ENCODE measurements around the gene ADIRF. TPM values are rescaled to one million over a fixed set of nuclear protein-coding genes. Genes with fewer than 3 reads are reported as not detected.
A peak's percentile ranks its signal among the peaks of the same experiment; 100 is the strongest.

Gene ADIRF
- total and polyA plus RNA-seq, 9 of the 15 experiments (the other 6 are each of a cell fraction or from before 2014, with no cell fraction given): 0.08 TPM; not detected in 8

- no peak for DNase-seq (ENCODE audit: extremely low read depth in 1 of 4, low spot score in 3 of 4)
- 21% methylated on average over 5 of the region's 5 CpGs for WGBS (ENCODE audit: insufficient coverage, low coverage, missing lambda C conversion rate)
- Histone ChIP-seq H3K9me3 (replicated peaks; ENCODE audit: control insufficient read depth, insufficient read depth, low read depth, low read length) (no peaks in the 10 kb centered on the region), H3K4me1 (replicated peaks in 1 of 2; ENCODE audit: control insufficient read depth in 2 of 2, insufficient read depth in 2 of 2, low read length in 2 of 2) (peaks cover 6 to 10% of the 10 kb centered on the region in 2 experiments; a peak in 2 of 5 replicates), H3K27ac (ENCODE audit: extremely low read depth, low read depth, low read length) (peak overlapping the region; percentile 41; the same call in 1 of the 3 replicates), H3K4me2 (ENCODE audit: insufficient read depth, low read length) (peak overlapping the region; percentile 58), H3K9me1 (ENCODE audit: control insufficient read depth, insufficient read depth, low read length) (no peaks in the 10 kb centered on the region), H3K4me3 (peak overlapping the region; percentile 11; the same call in 1 of the 2 replicates), H3K27me3 (ENCODE audit: control insufficient read depth in 2 of 2, insufficient read depth in 2 of 2, low read length in 2 of 2) (no peaks in the 10 kb centered on the region), H2AFZ (ENCODE audit: low read depth, low read length) (peak overlapping the region; percentile 85), H4K20me1 (replicated peaks; ENCODE audit: control insufficient read depth, insufficient read depth, low read length) (no peaks in the 10 kb centered on the region), H3K79me2 (ENCODE audit: control insufficient read depth, insufficient read depth, low read length) (no peaks in the 10 kb centered on the region), H3K36me3 (ENCODE audit: control insufficient read depth, insufficient read depth, low read length) (no peaks in the 10 kb centered on the region), H3K9ac (ENCODE audit: insufficient read depth in 1 of 2, low read depth in 2 of 2, low read length in 2 of 2) (peak overlapping the region in 1 of 2 experiments; percentile 25; a peak in 1 of 4 replicates)
- FAIRE-seq: peak; percentile 61
- ChIA-PET CTCF (ENCODE audit: low intra/inter-chr PET ratio) (interaction anchor here (0.5 kb wide), 1 partner anchor 184 kb away, joined by 3 read pairs; no protein-coding TSS in a partner anchor), POLR2A (interaction anchor here (0.8 kb wide), 1 partner anchor 12 kb away, joined by 4 read pairs; no protein-coding TSS in a partner anchor)
- no peak for TF ChIP-seq LARP7 (IDR thresholded peaks at IDR 0.05)
- TF ChIP-seq ETV6 (IDR thresholded peaks at IDR 0.05; ENCODE audit: borderline replicate concordance in 1 of 2, low read depth in 2 of 2, low read length in 1 of 2): no peak
- TF ChIP-seq ETV6 (CRISPR knock-in tag; IDR thresholded peaks at IDR 0.05; ENCODE audit: borderline replicate concordance): no peak
- no peak for TF ChIP-seq ZNF780A (CRISPR knock-in tag; IDR thresholded peaks at IDR 0.05)
- TF ChIP-seq ZBTB7A (IDR thresholded peaks at IDR 0.05; ENCODE audit: borderline replicate concordance, control insufficient read depth, low read depth, low read length): no peak
- no peak for TF ChIP-seq ASH1L (IDR thresholded peaks at IDR 0.05; ENCODE audit: borderline replicate concordance, low read depth, partially characterized antibody)
- no peak for TF ChIP-seq HNRNPLL (IDR thresholded peaks at IDR 0.05; ENCODE audit: low read depth, low read length, poor library complexity, severe bottlenecking)
- TF ChIP-seq KLF6 (CRISPR knock-in tag; IDR thresholded peaks at IDR 0.05; ENCODE audit: borderline replicate concordance): no peak
- TF ChIP-seq JUN (IDR thresholded peaks at IDR 0.05; ENCODE audit: borderline replicate concordance, low read depth, low read length): no peak
- TF ChIP-seq JUN (CRISPR knock-in tag; IDR thresholded peaks at IDR 0.05; ENCODE audit: borderline replicate concordance): no peak
- intact Hi-C loops (cut with micrococcal nuclease) (no loop called here), in situ Hi-C loops (cut with MboI) (no loop called here)
- BruUV-seq (replicated peaks): no TSS peak
- peak; percentile 47 for ATAC-seq
These were observed 13.4 kb downstream of the ADIRF start for GRCh38 chr10:86981716-86982115.

All from K562 (cell line).